NCI-H2107 treated with DMSO at 0.1 percent for 48 hours (cell line): ENCODE measurements around the gene TBC1D9B.

Experiments
- DNase-seq: peaks from one replicate; lab custom pipeline; 2025; ENCODE audit not compliant: unreplicated experiment; lab: John Stamatoyannopoulos, UW

Gene TBC1D9B

GRCh38 chr5:179908528-179908927, 831 bp upstream of the TBC1D9B start:
- DNase-seq, result no peak

- no peak for DNase-seq
These were observed 722 bp downstream of the TBC1D9B start for GRCh38 chr5:179906795-179907555.

GRCh38 chr5:179906294-179906794, 1.4 kb downstream of the TBC1D9B start:
- DNase-seq, result no peak

- no peak for DNase-seq
These were observed 2.5 kb downstream of the TBC1D9B start for GRCh38 chr5:179905161-179905560.

- no peak for DNase-seq
These were observed 3.1 kb downstream of the TBC1D9B start for GRCh38 chr5:179904463-179905160.

- no peak for DNase-seq
These were observed 4.9 kb downstream of the TBC1D9B start for GRCh38 chr5:179902763-179903158.

- DNase-seq, result no peak
These were observed 5.6 kb downstream of the TBC1D9B start for GRCh38 chr5:179901915-179902762.

GRCh38 chr5:179901462-179901861, 6.2 kb downstream of the TBC1D9B start:
- no peak for DNase-seq

- DNase-seq, result no peak
These were observed 7.0 kb downstream of the TBC1D9B start for GRCh38 chr5:179900711-179901110.

- DNase-seq, result no peak
These were observed 7.5 kb downstream of the TBC1D9B start for GRCh38 chr5:179900206-179900605.

GRCh38 chr5:179895861-179896260, 11.8 kb downstream of the TBC1D9B start:
- DNase-seq, result no peak

GRCh38 chr5:179893958-179894895, 13.5 kb downstream of the TBC1D9B start:
- DNase-seq, result no peak

- DNase-seq, result no peak
These were observed 14.4 kb downstream of the TBC1D9B start for GRCh38 chr5:179893076-179893957.

GRCh38 chr5:179892255-179892654, 15.4 kb downstream of the TBC1D9B start:
- DNase-seq, result no peak

- no peak for DNase-seq
These were observed 16.7 kb downstream of the TBC1D9B start for GRCh38 chr5:179890751-179891682.

GRCh38 chr5:179889885-179890284, 17.8 kb downstream of the TBC1D9B start:
- DNase-seq, result no peak

- no peak for DNase-seq
These were observed 19.9 kb downstream of the TBC1D9B start for GRCh38 chr5:179887802-179888201.

GRCh38 chr5:179887095-179887494, 20.6 kb downstream of the TBC1D9B start:
- no peak for DNase-seq
